Sigmoid colon (tissue), 4 donors: ENCODE data around the gene DOCK9.

ENCODE experiments used
- EP300 ChIP-seq, 4 donors: sonication (generic); formaldehyde crosslinking; IDR thresholded peaks; one replicate each; pipeline ENCODE4 v1.6.1; 2017; ENCODE audit warnings: antibody characterized with exemption in 4 of 4
- POLR2A ChIP-seq, 2 donors: fragments of 450-650 bp; IDR thresholded peaks; one replicate each; pipeline ENCODE4 v1.6.1; 2016; ENCODE audit warnings: antibody characterized with exemption in 2 of 2, mild to moderate bottlenecking in 2 of 2, moderate library complexity in 2 of 2
- POLR2AphosphoS5 ChIP-seq, 4 donors: sonication (generic); formaldehyde crosslinking; IDR thresholded peaks; one replicate each; pipeline ENCODE4 v1.6.1; 2017; ENCODE audit warnings: antibody characterized with exemption in 4 of 4
- TF ChIP-seq, protein P1 (sequence below), 4 experiments: fragments of 450-650 bp in 3 of 4; fragments of 200-600 bp in 1 of 4; IDR thresholded peaks; one replicate each; pipeline ENCODE4 v1.5.1; 2016 to 2019; ENCODE audit warnings: antibody characterized with exemption in 4 of 4, mild to moderate bottlenecking in 3 of 4, moderate library complexity in 2 of 4

DNA sequence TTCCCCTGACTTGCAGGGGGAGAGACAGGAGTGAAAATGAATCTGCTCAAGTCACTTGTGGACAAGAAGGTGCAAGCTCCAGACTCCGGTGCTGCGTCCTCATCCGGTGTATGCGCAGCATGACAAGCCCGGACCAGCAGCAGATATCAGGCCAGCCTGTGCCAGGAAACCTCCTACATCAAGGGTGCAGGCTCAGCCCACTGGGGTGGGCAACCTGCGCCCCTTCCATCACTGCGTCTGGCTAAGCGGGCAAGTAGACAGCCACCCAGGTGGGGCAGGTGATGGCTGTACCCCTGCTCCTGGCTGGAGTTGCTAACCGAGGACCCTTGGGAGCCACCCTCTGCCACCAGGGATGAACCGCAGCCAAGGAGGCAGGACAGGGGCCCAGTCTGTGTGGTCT is 192.5 kb downstream of the DOCK9 start:
- TF ChIP-seq, protein P1, sequence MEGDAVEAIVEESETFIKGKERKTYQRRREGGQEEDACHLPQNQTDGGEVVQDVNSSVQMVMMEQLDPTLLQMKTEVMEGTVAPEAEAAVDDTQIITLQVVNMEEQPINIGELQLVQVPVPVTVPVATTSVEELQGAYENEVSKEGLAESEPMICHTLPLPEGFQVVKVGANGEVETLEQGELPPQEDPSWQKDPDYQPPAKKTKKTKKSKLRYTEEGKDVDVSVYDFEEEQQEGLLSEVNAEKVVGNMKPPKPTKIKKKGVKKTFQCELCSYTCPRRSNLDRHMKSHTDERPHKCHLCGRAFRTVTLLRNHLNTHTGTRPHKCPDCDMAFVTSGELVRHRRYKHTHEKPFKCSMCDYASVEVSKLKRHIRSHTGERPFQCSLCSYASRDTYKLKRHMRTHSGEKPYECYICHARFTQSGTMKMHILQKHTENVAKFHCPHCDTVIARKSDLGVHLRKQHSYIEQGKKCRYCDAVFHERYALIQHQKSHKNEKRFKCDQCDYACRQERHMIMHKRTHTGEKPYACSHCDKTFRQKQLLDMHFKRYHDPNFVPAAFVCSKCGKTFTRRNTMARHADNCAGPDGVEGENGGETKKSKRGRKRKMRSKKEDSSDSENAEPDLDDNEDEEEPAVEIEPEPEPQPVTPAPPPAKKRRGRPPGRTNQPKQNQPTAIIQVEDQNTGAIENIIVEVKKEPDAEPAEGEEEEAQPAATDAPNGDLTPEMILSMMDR (IDR thresholded peaks at IDR 0.05) = no peak
- TF ChIP-seq POLR2AphosphoS5 (IDR thresholded peaks at IDR 0.05) = no peak
- TF ChIP-seq POLR2A (IDR thresholded peaks at IDR 0.05) = no peak
- TF ChIP-seq EP300 (IDR thresholded peaks at IDR 0.05) = no peak
